ENCODE results near the gene TRAF3IP1.
"Not testable (repeated sequence)": the region's sequence is repeated elsewhere in the genome, so short reads cannot be mapped to it uniquely, and the experiment has no call there.

Gene TRAF3IP1

GRCh38 chr2:238404406-238405216 is 84.3 kb downstream of the TRAF3IP1 start:
- in situ Hi-C loops (cut with MboI; ENCODE audit: low sequenced_read_pairs): no loop called here

GRCh38 chr2:238405217-238405555 is 84.9 kb downstream of the TRAF3IP1 start:
- in situ Hi-C loops (cut with MboI; ENCODE audit: low sequenced_read_pairs): not testable (repeated sequence)

GRCh38 chr2:238406221-238406997 is 86.1 kb downstream of the TRAF3IP1 start:
- in situ Hi-C loops (cut with MboI; ENCODE audit: low sequenced_read_pairs): no loop called here

GRCh38 chr2:238406998-238407285 is 86.6 kb downstream of the TRAF3IP1 start:
- in situ Hi-C loops (cut with MboI; ENCODE audit: low sequenced_read_pairs): no loop called here

- in situ Hi-C loops (cut with MboI; ENCODE audit: low sequenced_read_pairs): no loop called here
These were observed 87.2 kb downstream of the TRAF3IP1 start for GRCh38 chr2:238407566-238407965.

- in situ Hi-C loops (cut with MboI; ENCODE audit: low sequenced_read_pairs): no loop called here
These were observed 88.5 kb downstream of the TRAF3IP1 start for GRCh38 chr2:238408615-238409340.

- in situ Hi-C loops (cut with MboI; ENCODE audit: low sequenced_read_pairs): no loop called here
These were observed 89.3 kb downstream of the TRAF3IP1 start for GRCh38 chr2:238409341-238410199.

GRCh38 chr2:238412067-238412767 is 91.9 kb downstream of the TRAF3IP1 start:
- in situ Hi-C loops (cut with MboI; ENCODE audit: low sequenced_read_pairs): no loop called here

- in situ Hi-C loops (cut with MboI; ENCODE audit: low sequenced_read_pairs): no loop called here
These were observed 93.0 kb downstream of the TRAF3IP1 start for GRCh38 chr2:238413368-238413767.

GRCh38 chr2:238415036-238415764 is 94.9 kb downstream of the TRAF3IP1 start:
- in situ Hi-C loops (cut with MboI; ENCODE audit: low sequenced_read_pairs): no loop called here

GRCh38 chr2:238415893-238416292 is 95.6 kb downstream of the TRAF3IP1 start:
- in situ Hi-C loops (cut with MboI; ENCODE audit: low sequenced_read_pairs): no loop called here

GRCh38 chr2:238418196-238418998 is 98.1 kb downstream of the TRAF3IP1 start:
- in situ Hi-C loops (cut with MboI; ENCODE audit: low sequenced_read_pairs): no loop called here

GRCh38 chr2:238418999-238419546 is 98.8 kb downstream of the TRAF3IP1 start:
- in situ Hi-C loops (cut with MboI; ENCODE audit: low sequenced_read_pairs): no loop called here

GRCh38 chr2:238420442-238420841 is 100.1 kb downstream of the TRAF3IP1 start:
- in situ Hi-C loops (cut with MboI; ENCODE audit: low sequenced_read_pairs): no loop called here

GRCh38 chr2:238420878-238421694 is 100.8 kb downstream of the TRAF3IP1 start:
- in situ Hi-C loops (cut with MboI; ENCODE audit: low sequenced_read_pairs): no loop called here

GRCh38 chr2:238421695-238422035 is 101.3 kb downstream of the TRAF3IP1 start:
- in situ Hi-C loops (cut with MboI; ENCODE audit: low sequenced_read_pairs): no loop called here

- in situ Hi-C loops (cut with MboI; ENCODE audit: low sequenced_read_pairs): no loop called here
These were observed 102.0 kb downstream of the TRAF3IP1 start for GRCh38 chr2:238422285-238422684.

- in situ Hi-C loops (cut with MboI; ENCODE audit: low sequenced_read_pairs): no loop called here
These were observed 102.6 kb downstream of the TRAF3IP1 start for GRCh38 chr2:238422940-238423339.

Measured in hTERT RPE-1 (cell line).